Measurements from ENCODE around the gene ANKRD35. TPM values are rescaled to one million over a fixed set of nuclear protein-coding genes. Genes with fewer than 3 reads are reported as not detected.

The ANKRD35 gene
- polyA plus RNA-seq, 1 donor (not counting 4 experiments of a cell fraction or from before 2014, with no cell fraction given): 0.46 TPM

- FAIRE-seq (no peak), DNase-seq (ENCODE audit: low read depth, low spot score) (no peak)
- Histone ChIP-seq H3K9ac (ENCODE audit: control insufficient read depth, extremely low read depth, insufficient read depth, low read length) (no peak overlapping the region), H3K4me2 (ENCODE audit: control insufficient read depth, extremely low read depth, insufficient read depth, low read depth, low read length) (no peak overlapping the region), H2AFZ (ENCODE audit: control insufficient read depth, low read length) (no peak overlapping the region), H4K20me1 (ENCODE audit: control insufficient read depth, extremely low read depth, insufficient read depth, low read length) (no peaks in the 10 kb centered on the region), H3K27me3 (ENCODE audit: control insufficient read depth, extremely low read depth, insufficient read depth, low read length) (no peaks in the 10 kb centered on the region), H3K79me2 (ENCODE audit: control insufficient read depth, insufficient read depth, low read length) (peaks cover 2% of the 10 kb centered on the region), H3K9me3 (ENCODE audit: control insufficient read depth, low read depth, low read length) (no peaks in the 10 kb centered on the region), H3K9me1 (ENCODE audit: control insufficient read depth, extremely low read depth, insufficient read depth, low read length) (no peaks in the 10 kb centered on the region), H3K4me1 (ENCODE audit: control insufficient read depth, extremely low read depth, insufficient read depth, low read length) (peaks cover 19% of the 10 kb centered on the region), H3K4me3 (ENCODE audit: control insufficient read depth in 2 of 3, extremely low read depth in 1 of 3, insufficient read depth in 2 of 3, low read depth in 1 of 3, low read length in 3 of 3) (no peak overlapping the region), H3K27ac (ENCODE audit: control insufficient read depth, insufficient read depth, low read length) (no peak overlapping the region), H3K36me3 (ENCODE audit: control insufficient read depth in 2 of 2, extremely low read depth in 1 of 2, insufficient read depth in 2 of 2, low read length in 2 of 2) (peaks cover 14% of the 10 kb centered on the region in 2 experiments)
- dilution Hi-C loops (cut with MboI; ENCODE audit: extremely low pct_ligation_motif_present, low sequenced_read_pairs): no loop called here
- TF ChIP-seq EZH2 (IDR thresholded peaks at IDR 0.05; ENCODE audit: low read length) (no peak), CTCF (optimal IDR thresholded peaks at IDR 0.05 in 1 of 3, IDR thresholded peaks at IDR 0.05 in 1 of 3, conservative IDR thresholded peaks at IDR 0.05 in 1 of 3; ENCODE audit: extremely low read depth in 1 of 3, insufficient read depth in 2 of 3, low read length in 3 of 3) (no peak)
These were observed 26.5 kb upstream of the ANKRD35 start for GRCh38 chr1:145912128-145912641.

DNA sequence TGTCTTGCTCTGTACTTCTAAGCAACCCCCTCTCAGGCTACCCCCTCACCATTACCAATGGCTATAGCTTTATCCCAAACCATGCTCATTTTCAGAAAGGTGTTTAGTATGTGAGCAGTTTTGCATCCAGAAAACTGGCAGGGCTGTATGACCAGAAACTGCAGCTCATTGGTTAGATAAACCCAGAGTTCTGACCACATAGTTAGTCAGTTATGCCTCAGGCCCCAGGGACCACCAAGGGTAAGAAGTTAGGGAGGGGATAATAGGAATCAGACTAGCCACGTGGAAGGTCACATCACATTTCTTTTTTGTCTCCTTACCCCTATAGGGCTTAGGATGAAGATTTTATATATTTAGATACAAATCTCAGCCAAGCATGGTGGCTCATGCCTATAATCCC lies 23.0 kb upstream of the ANKRD35 start:
- no peak overlapping the region for H2AFZ ChIP-seq (ENCODE audit: control insufficient read depth, low read length)

More for the DNA sequence above, 23.0 kb upstream of the ANKRD35 start:
- peak; percentile 36 for FAIRE-seq
- Histone ChIP-seq H3K36me3 (ENCODE audit: control insufficient read depth in 2 of 2, extremely low read depth in 1 of 2, insufficient read depth in 2 of 2, low read length in 2 of 2) (peaks cover 8% of the 10 kb centered on the region in 2 experiments), H4K20me1 (ENCODE audit: control insufficient read depth, extremely low read depth, insufficient read depth, low read length) (no peaks in the 10 kb centered on the region), H3K4me3 (ENCODE audit: control insufficient read depth in 2 of 3, extremely low read depth in 1 of 3, insufficient read depth in 2 of 3, low read depth in 1 of 3, low read length in 3 of 3) (no peak overlapping the region), H3K4me2 (ENCODE audit: control insufficient read depth, extremely low read depth, insufficient read depth, low read depth, low read length) (no peak overlapping the region), H3K27ac (ENCODE audit: control insufficient read depth, insufficient read depth, low read length) (no peak overlapping the region), H3K79me2 (ENCODE audit: control insufficient read depth, insufficient read depth, low read length) (no peaks in the 10 kb centered on the region), H3K9me3 (ENCODE audit: control insufficient read depth, low read depth, low read length) (no peaks in the 10 kb centered on the region), H3K9ac (ENCODE audit: control insufficient read depth, extremely low read depth, insufficient read depth, low read length) (no peak overlapping the region), H3K9me1 (ENCODE audit: control insufficient read depth, extremely low read depth, insufficient read depth, low read length) (no peaks in the 10 kb centered on the region), H3K4me1 (ENCODE audit: control insufficient read depth, extremely low read depth, insufficient read depth, low read length) (peaks cover 15% of the 10 kb centered on the region), H3K27me3 (ENCODE audit: control insufficient read depth, extremely low read depth, insufficient read depth, low read length) (no peaks in the 10 kb centered on the region)
- dilution Hi-C loops (cut with MboI; ENCODE audit: extremely low pct_ligation_motif_present, low sequenced_read_pairs): no loop called here
- TF ChIP-seq EZH2 (IDR thresholded peaks at IDR 0.05; ENCODE audit: low read length): no peak
- TF ChIP-seq CTCF (optimal IDR thresholded peaks at IDR 0.05 in 1 of 3, IDR thresholded peaks at IDR 0.05 in 1 of 3, conservative IDR thresholded peaks at IDR 0.05 in 1 of 3; ENCODE audit: extremely low read depth in 1 of 3, insufficient read depth in 2 of 3, low read length in 3 of 3): no peak
- no peak for DNase-seq (ENCODE audit: low read depth, low spot score)

Data from keratinocyte (primary cell).